Measurements from ENCODE around the gene LRRC36. TPM values are rescaled to one million over a fixed set of nuclear protein-coding genes. Genes with fewer than 3 reads are reported as not detected.

The LRRC36 gene
- total and polyA plus RNA-seq, 9 of the 15 experiments (the other 6 are each of a cell fraction or from before 2014, with no cell fraction given), result 0.09 to 0.40 (median 0.17) TPM; not detected in 1

- peak in 2 of 3 experiments; percentile 58 to 66 for TF ChIP-seq YY1 (IDR thresholded peaks at IDR 0.05; ENCODE audit: borderline replicate concordance in 1 of 3, control insufficient read depth in 1 of 3, extremely low read depth in 1 of 3, insufficient read depth in 3 of 3, insufficient read length in 1 of 3, insufficient replicate concordance in 2 of 3, low read depth in 1 of 3, low read length in 2 of 3)
- peak; percentile 59 for TF ChIP-seq CTBP1 (IDR thresholded peaks at IDR 0.05; ENCODE audit: borderline replicate concordance)
- no peak for TF ChIP-seq DIDO1 (tag; IDR thresholded peaks at IDR 0.05; ENCODE audit: low read depth)
- TF ChIP-seq CBFA2T2 (conservative IDR thresholded peaks at IDR 0.05), result no peak
- peak in 1 of 2 experiments; percentile 45; a peak in 1 of 4 replicates for TF ChIP-seq ARNT (IDR thresholded peaks at IDR 0.05)
- TF ChIP-seq ATF1 (CRISPR knock-in tag; IDR thresholded peaks at IDR 0.05), result no peak
- TF ChIP-seq ATF1 (tag; IDR thresholded peaks at IDR 0.05), result 0 out of 2 replicates have a peak, but pooled peaks have one; percentile 7
- peak; percentile 71; the same call in 1 of the 2 replicates for TF ChIP-seq ELF4 (CRISPR knock-in tag; IDR thresholded peaks at IDR 0.05)
- peak; percentile 15; the same call in 1 of the 2 replicates for TF ChIP-seq ZBTB33 (CRISPR knock-in tag; IDR thresholded peaks at IDR 0.05)
- TF ChIP-seq SP1 (CRISPR knock-in tag; IDR thresholded peaks at IDR 0.05), result peak; percentile 44; the same call in 1 of the 2 replicates
- TF ChIP-seq OTX1 (CRISPR knock-in tag; IDR thresholded peaks at IDR 0.05), result peak; percentile 76; the same call in 1 of the 2 replicates
- TF ChIP-seq TBP (optimal IDR thresholded peaks at IDR 0.05; ENCODE audit: low read depth, low read length), result peak; percentile 45
- TF ChIP-seq SNAPC5 (CRISPR knock-in tag; IDR thresholded peaks at IDR 0.05), result no peak
- TF ChIP-seq NKRF (IDR thresholded peaks at IDR 0.05; ENCODE audit: borderline replicate concordance), result no peak
- TF ChIP-seq USF2 (CRISPR knock-in tag; IDR thresholded peaks at IDR 0.05), result peak; percentile 13; the same call in 1 of the 2 replicates
- peak; percentile 50 for TF ChIP-seq GTF3C2 (IDR thresholded peaks at IDR 0.05; ENCODE audit: borderline replicate concordance, extremely low read depth, insufficient read length)
- no peak for TF ChIP-seq NR1H2 (CRISPR knock-in tag; IDR thresholded peaks at IDR 0.05)
- TF ChIP-seq ZNF282 (CRISPR knock-in tag; IDR thresholded peaks at IDR 0.05), result no peak
Measured at GRCh38 chr16:67326472-67327309, at the start of gene LRRC36, which contains the start of gene KCTD19 (continued).

Data from K562 (cell line).